ENCODE results near the gene CXADR. TPM values are rescaled to one million over a fixed set of nuclear protein-coding genes. Genes with fewer than 3 reads are reported as not detected.

The CXADR gene
- total and polyA plus RNA-seq, 4 donors: 8.5 to 46.4 (median 26.5) TPM

GRCh38 chr21:17560377-17561025, 47.7 kb downstream of the CXADR start:
- H3K4me3 ChIP-seq (ENCODE audit: low read depth in 1 of 3, low read length in 3 of 3): no peak overlapping the region
- TF ChIP-seq HNF4A (conservative IDR thresholded peaks at IDR 0.05) (no peak), JUND (IDR thresholded peaks at IDR 0.05) (no peak), NR2F2 (IDR thresholded peaks at IDR 0.05) (no peak)
- 87% methylated on average over 5 of the region's 5 CpGs for WGBS
- no peak overlapping the region for H3K27ac ChIP-seq (ENCODE audit: low read depth in 1 of 2, low read length in 2 of 2)
- peaks cover 0 to 29% (median 22%) of the 10 kb centered on the region in 4 donors for H3K36me3 ChIP-seq (ENCODE audit: control insufficient read depth in 4 of 4, insufficient read depth in 3 of 4, low read depth in 1 of 4, low read length in 3 of 4)
- H3K4me1 ChIP-seq (ENCODE audit: control insufficient read depth in 4 of 4, insufficient read depth in 4 of 4, low read length in 3 of 4): peaks cover 0 to 4% (median 0%) of the 10 kb centered on the region in 4 donors
- H3K9ac ChIP-seq (ENCODE audit: low read depth in 1 of 2, low read length in 2 of 2): no peak overlapping the region
- no peaks in the 10 kb centered on the region for H3K9me3 ChIP-seq (ENCODE audit: control insufficient read depth in 4 of 4, low read length in 3 of 4)
- DNase-seq (ENCODE audit: low spot score): no peak
- no peaks in the 10 kb centered on the region for H3K27me3 ChIP-seq (ENCODE audit: control insufficient read depth in 4 of 4, insufficient read depth in 4 of 4, low read length in 3 of 4)

DNA sequence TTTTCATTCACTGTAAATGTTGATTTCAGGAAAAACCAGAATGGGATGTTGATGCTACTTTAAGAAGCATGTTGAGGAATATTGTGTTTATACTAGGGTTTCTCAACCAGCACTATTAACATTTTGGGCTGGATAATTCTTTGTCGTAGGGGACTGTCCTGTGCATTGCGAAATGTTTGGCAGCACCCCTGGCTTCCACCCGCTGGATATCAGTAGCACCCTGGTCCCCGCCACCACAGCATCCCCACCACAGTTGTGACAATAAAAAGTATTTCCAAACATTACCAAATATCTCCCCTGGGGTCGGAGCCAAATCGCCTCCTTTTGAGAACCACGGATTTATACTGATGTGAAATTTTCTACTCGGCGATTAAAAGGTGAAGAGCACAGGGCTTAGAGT, 57.9 kb downstream of the CXADR start:
- Histone ChIP-seq H3K4me1 (ENCODE audit: control insufficient read depth in 4 of 4, insufficient read depth in 4 of 4, low read length in 3 of 4) (peaks cover 0 to 7% (median 0%) of the 10 kb centered on the region in 4 donors), H3K9me3 (ENCODE audit: control insufficient read depth in 4 of 4, low read length in 3 of 4) (no peaks in the 10 kb centered on the region), H3K27ac (ENCODE audit: low read depth in 1 of 2, low read length in 2 of 2) (no peak overlapping the region), H3K9ac (ENCODE audit: low read depth in 1 of 2, low read length in 2 of 2) (no peak overlapping the region), H3K4me3 (ENCODE audit: low read depth in 1 of 3, low read length in 3 of 3) (no peak overlapping the region), H3K36me3 (ENCODE audit: control insufficient read depth in 4 of 4, insufficient read depth in 3 of 4, low read depth in 1 of 4, low read length in 3 of 4) (no peaks in the 10 kb centered on the region), H3K27me3 (ENCODE audit: control insufficient read depth in 4 of 4, insufficient read depth in 4 of 4, low read length in 3 of 4) (no peaks in the 10 kb centered on the region)
- TF ChIP-seq YY1 (IDR thresholded peaks at IDR 0.05) (no peak), HNF4A (conservative IDR thresholded peaks at IDR 0.05) (peak in 1 of 2 donors; percentile 5)
- no peak for DNase-seq (ENCODE audit: low spot score)
- 70% methylated on average over 9 of the region's 9 CpGs for WGBS

DNA sequence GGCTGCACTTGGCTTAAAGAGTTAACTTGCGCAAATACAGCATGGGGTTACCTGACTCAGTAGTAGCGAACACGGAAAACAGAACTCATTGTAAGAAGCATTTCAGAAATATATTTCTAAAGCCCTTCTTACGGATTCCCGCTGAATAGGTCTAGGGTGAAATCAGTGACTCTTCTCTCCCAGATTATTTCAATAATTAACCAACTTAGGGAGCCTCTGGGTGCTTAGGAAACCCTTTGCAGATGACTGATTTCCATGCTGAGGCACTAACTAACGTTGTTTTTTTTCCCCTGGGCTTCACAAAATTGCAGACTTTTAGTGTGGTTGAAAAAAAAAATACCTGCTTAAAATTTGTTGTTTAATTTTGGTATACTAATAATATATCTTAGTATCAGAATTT, 59.6 kb downstream of the CXADR start:
- Histone ChIP-seq H3K4me1 (ENCODE audit: control insufficient read depth in 4 of 4, insufficient read depth in 4 of 4, low read length in 3 of 4) (peaks cover 0 to 7% (median 0%) of the 10 kb centered on the region in 4 donors), H3K27me3 (ENCODE audit: control insufficient read depth in 4 of 4, insufficient read depth in 4 of 4, low read length in 3 of 4) (no peaks in the 10 kb centered on the region), H3K4me3 (ENCODE audit: low read depth in 1 of 3, low read length in 3 of 3) (no peak overlapping the region), H3K9me3 (ENCODE audit: control insufficient read depth in 4 of 4, low read length in 3 of 4) (no peaks in the 10 kb centered on the region), H3K27ac (ENCODE audit: low read depth in 1 of 2, low read length in 2 of 2) (no peak overlapping the region), H3K9ac (ENCODE audit: low read depth in 1 of 2, low read length in 2 of 2) (no peak overlapping the region), H3K36me3 (ENCODE audit: control insufficient read depth in 4 of 4, insufficient read depth in 3 of 4, low read depth in 1 of 4, low read length in 3 of 4) (no peaks in the 10 kb centered on the region)
- TF ChIP-seq SP1 (IDR thresholded peaks at IDR 0.05) (no peak), MAX (IDR thresholded peaks at IDR 0.05) (no peak), EGR1 (IDR thresholded peaks at IDR 0.05; ENCODE audit: low read depth in 2 of 2) (no peak), HNF4G (IDR thresholded peaks at IDR 0.05) (no peak), FOXA1 (IDR thresholded peaks at IDR 0.05) (no peak), RAD21 (IDR thresholded peaks at IDR 0.05) (no peak), JUND (IDR thresholded peaks at IDR 0.05) (no peak), NR2F2 (IDR thresholded peaks at IDR 0.05) (no peak), GABPA (IDR thresholded peaks at IDR 0.05 in 1 of 2, conservative IDR thresholded peaks at IDR 0.05 in 1 of 2) (no peak), HNF4A (conservative IDR thresholded peaks at IDR 0.05) (no peak), TAF1 (conservative IDR thresholded peaks at IDR 0.05) (no peak), ZBTB33 (IDR thresholded peaks at IDR 0.05) (no peak), FOXA2 (IDR thresholded peaks at IDR 0.05) (no peak)
- TF ChIP-seq, protein P1, sequence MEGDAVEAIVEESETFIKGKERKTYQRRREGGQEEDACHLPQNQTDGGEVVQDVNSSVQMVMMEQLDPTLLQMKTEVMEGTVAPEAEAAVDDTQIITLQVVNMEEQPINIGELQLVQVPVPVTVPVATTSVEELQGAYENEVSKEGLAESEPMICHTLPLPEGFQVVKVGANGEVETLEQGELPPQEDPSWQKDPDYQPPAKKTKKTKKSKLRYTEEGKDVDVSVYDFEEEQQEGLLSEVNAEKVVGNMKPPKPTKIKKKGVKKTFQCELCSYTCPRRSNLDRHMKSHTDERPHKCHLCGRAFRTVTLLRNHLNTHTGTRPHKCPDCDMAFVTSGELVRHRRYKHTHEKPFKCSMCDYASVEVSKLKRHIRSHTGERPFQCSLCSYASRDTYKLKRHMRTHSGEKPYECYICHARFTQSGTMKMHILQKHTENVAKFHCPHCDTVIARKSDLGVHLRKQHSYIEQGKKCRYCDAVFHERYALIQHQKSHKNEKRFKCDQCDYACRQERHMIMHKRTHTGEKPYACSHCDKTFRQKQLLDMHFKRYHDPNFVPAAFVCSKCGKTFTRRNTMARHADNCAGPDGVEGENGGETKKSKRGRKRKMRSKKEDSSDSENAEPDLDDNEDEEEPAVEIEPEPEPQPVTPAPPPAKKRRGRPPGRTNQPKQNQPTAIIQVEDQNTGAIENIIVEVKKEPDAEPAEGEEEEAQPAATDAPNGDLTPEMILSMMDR (IDR thresholded peaks at IDR 0.05; ENCODE audit: low read depth, low read length, missing input control): no peak
- TF ChIP-seq, protein P2, sequence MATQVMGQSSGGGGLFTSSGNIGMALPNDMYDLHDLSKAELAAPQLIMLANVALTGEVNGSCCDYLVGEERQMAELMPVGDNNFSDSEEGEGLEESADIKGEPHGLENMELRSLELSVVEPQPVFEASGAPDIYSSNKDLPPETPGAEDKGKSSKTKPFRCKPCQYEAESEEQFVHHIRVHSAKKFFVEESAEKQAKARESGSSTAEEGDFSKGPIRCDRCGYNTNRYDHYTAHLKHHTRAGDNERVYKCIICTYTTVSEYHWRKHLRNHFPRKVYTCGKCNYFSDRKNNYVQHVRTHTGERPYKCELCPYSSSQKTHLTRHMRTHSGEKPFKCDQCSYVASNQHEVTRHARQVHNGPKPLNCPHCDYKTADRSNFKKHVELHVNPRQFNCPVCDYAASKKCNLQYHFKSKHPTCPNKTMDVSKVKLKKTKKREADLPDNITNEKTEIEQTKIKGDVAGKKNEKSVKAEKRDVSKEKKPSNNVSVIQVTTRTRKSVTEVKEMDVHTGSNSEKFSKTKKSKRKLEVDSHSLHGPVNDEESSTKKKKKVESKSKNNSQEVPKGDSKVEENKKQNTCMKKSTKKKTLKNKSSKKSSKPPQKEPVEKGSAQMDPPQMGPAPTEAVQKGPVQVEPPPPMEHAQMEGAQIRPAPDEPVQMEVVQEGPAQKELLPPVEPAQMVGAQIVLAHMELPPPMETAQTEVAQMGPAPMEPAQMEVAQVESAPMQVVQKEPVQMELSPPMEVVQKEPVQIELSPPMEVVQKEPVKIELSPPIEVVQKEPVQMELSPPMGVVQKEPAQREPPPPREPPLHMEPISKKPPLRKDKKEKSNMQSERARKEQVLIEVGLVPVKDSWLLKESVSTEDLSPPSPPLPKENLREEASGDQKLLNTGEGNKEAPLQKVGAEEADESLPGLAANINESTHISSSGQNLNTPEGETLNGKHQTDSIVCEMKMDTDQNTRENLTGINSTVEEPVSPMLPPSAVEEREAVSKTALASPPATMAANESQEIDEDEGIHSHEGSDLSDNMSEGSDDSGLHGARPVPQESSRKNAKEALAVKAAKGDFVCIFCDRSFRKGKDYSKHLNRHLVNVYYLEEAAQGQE (IDR thresholded peaks at IDR 0.05): no peak
- TF ChIP-seq, protein P3, sequence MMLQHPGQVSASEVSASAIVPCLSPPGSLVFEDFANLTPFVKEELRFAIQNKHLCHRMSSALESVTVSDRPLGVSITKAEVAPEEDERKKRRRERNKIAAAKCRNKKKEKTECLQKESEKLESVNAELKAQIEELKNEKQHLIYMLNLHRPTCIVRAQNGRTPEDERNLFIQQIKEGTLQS (IDR thresholded peaks at IDR 0.05): no peak
- no peak for DNase-seq (ENCODE audit: low spot score)
- 88% methylated on average over 6 of the region's 6 CpGs for WGBS
